ENCODE measurements around the gene PSAPL1. TPM values are rescaled to one million over a fixed set of nuclear protein-coding genes. Genes with fewer than 3 reads are reported as not detected.

Gene PSAPL1
- total RNA-seq, 1 experiment from 2014 or later = not detected

DNA sequence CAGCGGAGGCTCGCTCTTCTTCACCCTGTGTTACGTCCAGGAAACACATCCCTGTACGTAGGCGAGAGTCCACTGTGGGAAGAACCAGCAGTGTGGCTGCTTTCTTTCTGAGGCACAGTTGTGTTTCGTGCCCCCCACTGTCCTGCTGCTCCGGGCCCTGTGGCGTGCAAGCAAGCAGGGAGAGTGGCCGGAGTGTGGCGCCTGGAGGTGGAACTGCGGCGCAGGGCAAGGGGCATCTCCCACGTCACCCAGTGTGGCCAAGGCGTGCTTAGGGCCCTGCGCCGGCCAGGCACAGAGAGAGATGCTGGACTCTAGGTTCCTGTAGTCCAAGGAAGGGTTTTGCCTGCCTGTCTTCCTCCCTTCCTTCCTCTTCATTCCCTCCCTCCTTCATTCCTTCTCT lies 13.3 kb upstream of the PSAPL1 start:
- Histone ChIP-seq H3K27ac (no peak overlapping the region), H3K9me3 (replicated peaks) (no peaks in the 10 kb centered on the region), H3K4me3 (no peak overlapping the region), H3K27me3 (0 out of 2 replicates have a peak, but pooled peaks cover 3% of the 10 kb centered on the region), H3K36me3 (no peaks in the 10 kb centered on the region), H3K4me1 (no peaks in the 10 kb centered on the region)
- no peak for DNase-seq

DNA sequence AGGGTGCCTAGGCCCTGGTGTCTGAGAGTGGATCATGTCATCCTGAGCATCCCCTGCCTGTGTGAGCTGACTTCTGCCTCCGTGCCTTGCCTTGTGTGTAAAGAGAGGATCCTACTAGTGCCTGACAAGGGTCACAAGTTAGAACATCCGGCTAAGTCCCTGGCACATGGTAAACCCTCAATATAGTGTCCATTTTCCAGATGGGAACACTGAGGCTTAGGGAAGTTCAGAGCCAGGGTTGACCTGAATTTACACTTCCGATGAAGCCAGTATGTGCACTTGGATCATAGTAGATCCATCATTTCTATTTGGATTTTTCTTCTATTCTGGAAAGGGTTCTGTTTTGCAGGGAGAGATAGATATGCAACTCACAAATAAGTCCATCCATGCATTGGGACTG lies 12.5 kb upstream of the PSAPL1 start:
- Histone ChIP-seq H3K36me3 (no peaks in the 10 kb centered on the region), H3K27me3 (0 out of 2 replicates have a peak, but pooled peaks cover 3% of the 10 kb centered on the region), H3K4me1 (no peaks in the 10 kb centered on the region), H3K27ac (no peak overlapping the region), H3K4me3 (no peak overlapping the region), H3K9me3 (replicated peaks) (no peaks in the 10 kb centered on the region)
- no peak for DNase-seq

DNA sequence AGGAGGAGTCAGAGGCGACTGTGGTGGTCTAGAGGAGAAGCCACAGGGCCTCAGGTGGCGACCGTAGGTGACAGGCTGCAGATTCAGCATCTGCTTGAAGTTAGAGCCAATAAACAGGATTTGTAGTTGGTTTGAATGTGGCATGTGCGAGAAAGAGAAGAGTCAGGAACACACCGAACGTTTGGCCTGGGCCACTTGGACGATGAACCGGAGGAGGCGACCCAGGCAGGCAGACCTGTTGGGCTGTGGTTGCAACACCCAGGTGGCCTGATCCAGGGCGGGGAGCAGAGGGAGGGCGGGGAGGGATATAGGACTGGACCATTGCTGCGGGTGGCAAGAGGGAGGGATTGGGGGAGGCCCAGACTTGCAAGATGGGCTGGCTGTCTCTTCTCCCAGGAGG lies 10.0 kb upstream of the PSAPL1 start:
- Histone ChIP-seq H3K36me3 (no peaks in the 10 kb centered on the region), H3K27me3 (0 out of 2 replicates have a peak, but pooled peaks cover 3% of the 10 kb centered on the region), H3K4me3 (no peak overlapping the region), H3K4me1 (peaks cover 3% of the 10 kb centered on the region; the same call in 1 of the 2 replicates), H3K27ac (no peak overlapping the region), H3K9me3 (replicated peaks) (no peaks in the 10 kb centered on the region)
- DNase-seq = no peak

DNA sequence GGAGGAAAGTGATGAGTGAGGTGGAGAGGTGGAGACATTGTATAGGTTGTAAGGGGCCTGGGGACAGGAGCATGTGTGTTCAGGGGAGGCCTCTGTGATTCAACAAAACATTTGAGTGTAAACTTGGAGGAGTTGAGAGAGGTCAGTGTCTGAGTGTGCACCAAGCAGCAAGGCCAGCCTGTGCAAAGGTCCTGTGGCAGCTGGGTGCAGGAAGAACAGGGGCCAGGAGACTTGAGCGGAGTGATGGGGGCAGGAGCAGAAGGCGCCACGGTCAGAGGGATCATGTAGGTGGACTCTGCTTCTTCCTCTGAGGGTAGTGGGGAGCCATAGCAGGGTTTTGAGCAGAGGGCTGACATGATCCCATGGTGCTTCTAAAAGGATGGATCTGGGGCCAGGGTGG lies 9.6 kb upstream of the PSAPL1 start:
- Histone ChIP-seq H3K27me3 (0 out of 2 replicates have a peak, but pooled peaks cover 3% of the 10 kb centered on the region), H3K9me3 (replicated peaks) (no peaks in the 10 kb centered on the region), H3K27ac (no peak overlapping the region), H3K4me1 (peaks cover 5% of the 10 kb centered on the region; the same call in 1 of the 2 replicates), H3K4me3 (no peak overlapping the region), H3K36me3 (no peaks in the 10 kb centered on the region)
- no peak for DNase-seq

DNA sequence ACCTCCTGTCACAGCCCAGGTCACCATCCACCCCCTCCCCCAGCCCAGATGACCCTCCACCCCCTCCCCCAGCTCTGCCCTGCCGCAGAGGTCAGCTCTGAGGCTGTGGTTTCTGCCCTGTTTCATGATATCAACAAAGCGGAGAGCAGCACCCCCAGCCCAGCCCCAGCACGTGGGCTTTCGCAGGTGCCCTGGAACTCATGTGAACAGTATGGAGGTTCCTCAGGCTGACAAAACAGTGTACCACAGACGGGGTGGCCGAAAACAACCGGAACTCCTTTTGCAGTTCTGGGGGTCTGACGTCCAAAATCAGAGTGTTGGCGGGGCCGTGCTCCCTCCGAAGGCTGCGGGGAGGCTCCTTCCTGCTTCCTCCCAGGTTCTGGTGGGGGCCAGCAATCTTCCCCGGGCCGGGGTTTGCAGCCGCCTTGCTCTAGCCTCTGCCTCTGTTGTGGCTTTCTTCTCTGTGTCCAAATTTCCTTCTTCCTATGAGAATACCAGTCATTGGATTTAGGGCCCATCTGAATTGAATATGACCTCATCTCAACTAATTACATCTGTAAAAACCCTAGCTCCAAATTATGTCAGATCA lies 7.9 kb upstream of the PSAPL1 start:
- Histone ChIP-seq H3K9me3 (replicated peaks) (no peaks in the 10 kb centered on the region), H3K27ac (no peak overlapping the region), H3K36me3 (no peaks in the 10 kb centered on the region), H3K27me3 (0 out of 2 replicates have a peak, but pooled peaks cover 3% of the 10 kb centered on the region), H3K4me3 (no peak overlapping the region), H3K4me1 (peaks cover 5% of the 10 kb centered on the region; the same call in 1 of the 2 replicates)
- no peak for DNase-seq

DNA sequence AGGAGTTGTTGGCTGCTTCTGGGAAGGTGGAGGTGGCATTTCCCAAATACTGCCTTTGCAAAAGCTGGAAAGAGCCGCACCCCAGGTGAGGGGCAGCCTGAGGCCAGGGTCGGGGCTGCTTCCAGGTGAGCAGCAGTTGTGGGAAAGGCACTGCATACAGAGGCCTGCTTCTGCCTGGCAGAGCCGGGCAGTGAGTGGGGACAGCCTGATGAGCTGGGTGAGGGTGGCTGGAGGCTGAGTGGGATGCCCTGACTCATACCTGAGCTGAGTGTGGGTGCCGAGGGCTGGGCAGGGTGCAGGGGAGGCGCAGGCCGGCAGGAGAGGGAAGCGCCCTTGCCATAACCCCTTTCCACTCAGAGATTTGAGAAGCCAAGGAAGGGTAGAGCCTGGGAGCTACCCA lies 6.5 kb upstream of the PSAPL1 start:
- DNase-seq = no peak
- Histone ChIP-seq H3K27me3 (0 out of 2 replicates have a peak, but pooled peaks cover 3% of the 10 kb centered on the region), H3K4me1 (peaks cover 5% of the 10 kb centered on the region; the same call in 1 of the 2 replicates), H3K36me3 (no peaks in the 10 kb centered on the region), H3K9me3 (replicated peaks) (no peaks in the 10 kb centered on the region), H3K4me3 (no peak overlapping the region), H3K27ac (no peak overlapping the region)

DNA sequence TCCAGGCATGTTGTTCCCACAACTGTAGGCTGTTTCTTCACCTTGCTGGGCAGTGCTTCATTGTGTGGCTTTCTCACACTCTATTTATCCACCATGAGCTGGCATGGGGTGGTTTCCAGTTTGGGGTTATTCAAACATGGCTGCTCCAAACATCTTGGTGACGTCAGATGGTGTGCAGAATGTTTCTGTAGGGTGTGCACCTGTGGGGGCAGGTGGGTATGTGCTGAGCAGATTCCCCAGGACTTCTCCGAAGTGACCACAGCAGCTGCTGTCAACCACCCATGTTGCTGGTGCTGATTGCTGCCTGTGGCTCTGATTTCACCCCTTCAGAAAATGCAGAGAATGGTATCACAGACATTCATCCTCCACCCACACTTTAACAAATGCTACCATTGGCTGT lies 5.0 kb upstream of the PSAPL1 start:
- peak in 1 of 2 experiments; percentile 26 for DNase-seq
- H3K27me3 ChIP-seq = no peaks in the 10 kb centered on the region
- peaks cover 5% of the 10 kb centered on the region; the same call in 1 of the 2 replicates for H3K4me1 ChIP-seq
- H3K36me3 ChIP-seq = no peaks in the 10 kb centered on the region
- no peaks in the 10 kb centered on the region for H3K9me3 ChIP-seq (replicated peaks)
- no peak overlapping the region for H3K4me3 ChIP-seq
- H3K27ac ChIP-seq = no peak overlapping the region

DNA sequence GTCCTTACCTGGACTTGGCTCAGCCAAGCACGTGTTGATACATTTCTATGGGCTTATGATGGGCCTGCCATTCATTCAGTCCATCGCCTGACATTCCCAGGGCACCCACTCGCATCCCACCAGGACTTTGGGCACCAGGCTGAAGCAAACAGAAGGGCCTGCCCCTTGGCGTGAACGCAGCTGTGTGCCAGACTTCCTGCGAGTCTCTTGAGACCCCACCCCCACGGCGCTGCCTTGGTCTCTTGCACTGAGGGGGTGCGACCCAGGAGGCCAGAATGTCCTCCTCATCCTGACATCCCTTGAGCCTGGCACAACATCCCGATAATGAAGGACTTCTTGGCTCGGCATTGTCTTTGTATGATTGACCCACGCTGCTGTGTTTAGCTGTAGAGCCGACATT lies 1.5 kb upstream of the PSAPL1 start:
- H3K27ac ChIP-seq = no peak overlapping the region
- no peak overlapping the region for H3K4me3 ChIP-seq
- no peaks in the 10 kb centered on the region for H3K27me3 ChIP-seq
- no peaks in the 10 kb centered on the region for H3K36me3 ChIP-seq
- H3K4me1 ChIP-seq = peaks cover 5% of the 10 kb centered on the region; the same call in 1 of the 2 replicates
- no peaks in the 10 kb centered on the region for H3K9me3 ChIP-seq (replicated peaks)
- no peak for DNase-seq

DNA sequence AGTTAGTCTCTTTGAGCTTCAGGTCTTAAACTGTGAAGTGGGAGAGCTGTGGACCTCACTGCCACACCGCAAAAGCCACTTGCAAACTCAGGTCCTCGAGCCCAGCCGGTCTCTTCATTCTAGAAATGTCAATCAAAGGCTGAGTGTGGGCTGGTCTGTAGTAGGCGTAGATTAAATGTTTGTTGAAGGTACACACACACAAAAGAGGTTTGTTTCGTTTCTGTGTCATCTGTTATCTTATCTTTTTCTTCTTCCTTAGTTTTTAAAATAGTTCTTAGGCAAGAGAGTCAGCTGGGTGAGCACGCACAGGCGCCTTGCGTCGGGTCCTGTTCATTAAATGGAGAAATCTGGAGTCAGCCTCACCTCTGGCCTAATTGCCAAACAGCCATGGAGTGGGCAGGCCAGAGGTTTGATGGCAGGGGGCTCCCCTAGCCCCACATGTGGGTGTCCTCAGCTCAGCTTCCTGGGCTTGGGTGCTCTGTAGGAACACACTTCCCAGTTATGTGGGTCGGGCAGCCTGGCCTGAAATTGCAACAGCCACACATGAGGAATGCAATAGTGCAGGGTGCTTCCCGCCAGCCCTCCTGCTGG lies 836 bp upstream of the PSAPL1 start:
- no peak overlapping the region for H3K27ac ChIP-seq
- peaks cover 5% of the 10 kb centered on the region; the same call in 1 of the 2 replicates for H3K4me1 ChIP-seq
- no peaks in the 10 kb centered on the region for H3K9me3 ChIP-seq (replicated peaks)
- no peaks in the 10 kb centered on the region for H3K36me3 ChIP-seq
- DNase-seq = no peak
- H3K4me3 ChIP-seq = no peak overlapping the region
- H3K27me3 ChIP-seq = no peaks in the 10 kb centered on the region

DNA sequence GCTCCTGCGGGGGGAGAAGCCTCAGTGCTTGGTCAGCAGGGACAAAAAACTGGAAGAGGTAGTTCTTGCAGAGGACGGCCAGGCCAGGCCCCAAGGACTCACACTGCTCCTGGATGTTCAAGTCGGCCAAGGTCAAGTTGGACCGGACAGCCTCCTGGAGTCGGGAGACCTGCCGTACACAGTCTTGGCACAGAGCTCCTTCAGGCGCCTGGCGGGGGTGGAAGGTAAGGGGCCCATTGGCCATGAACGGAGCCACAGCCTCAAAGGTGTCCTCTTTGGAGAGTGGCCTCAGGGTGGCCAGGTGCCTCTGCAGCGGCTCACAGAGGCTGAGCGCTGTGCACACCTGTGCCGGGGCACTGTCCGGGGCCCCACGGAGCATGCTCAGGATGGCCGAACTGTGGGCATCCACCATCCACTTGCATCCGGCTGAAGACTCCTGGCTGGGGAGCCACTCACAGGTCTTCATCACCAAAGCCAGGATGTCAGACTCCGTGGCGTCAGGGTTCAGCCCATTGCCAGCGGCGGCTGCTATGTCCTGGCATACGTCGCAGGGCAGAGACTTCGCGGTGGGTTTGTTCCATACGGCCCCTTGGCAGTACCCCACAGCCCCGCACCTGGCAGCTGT lies 477 bp downstream of the PSAPL1 start:
- Histone ChIP-seq H3K4me3 (no peak overlapping the region), H3K4me1 (no peaks in the 10 kb centered on the region; the same call in 1 of the 2 replicates), H3K27ac (no peak overlapping the region), H3K36me3 (no peaks in the 10 kb centered on the region), H3K9me3 (replicated peaks) (no peaks in the 10 kb centered on the region), H3K27me3 (no peaks in the 10 kb centered on the region)
- no peak for DNase-seq

DNA sequence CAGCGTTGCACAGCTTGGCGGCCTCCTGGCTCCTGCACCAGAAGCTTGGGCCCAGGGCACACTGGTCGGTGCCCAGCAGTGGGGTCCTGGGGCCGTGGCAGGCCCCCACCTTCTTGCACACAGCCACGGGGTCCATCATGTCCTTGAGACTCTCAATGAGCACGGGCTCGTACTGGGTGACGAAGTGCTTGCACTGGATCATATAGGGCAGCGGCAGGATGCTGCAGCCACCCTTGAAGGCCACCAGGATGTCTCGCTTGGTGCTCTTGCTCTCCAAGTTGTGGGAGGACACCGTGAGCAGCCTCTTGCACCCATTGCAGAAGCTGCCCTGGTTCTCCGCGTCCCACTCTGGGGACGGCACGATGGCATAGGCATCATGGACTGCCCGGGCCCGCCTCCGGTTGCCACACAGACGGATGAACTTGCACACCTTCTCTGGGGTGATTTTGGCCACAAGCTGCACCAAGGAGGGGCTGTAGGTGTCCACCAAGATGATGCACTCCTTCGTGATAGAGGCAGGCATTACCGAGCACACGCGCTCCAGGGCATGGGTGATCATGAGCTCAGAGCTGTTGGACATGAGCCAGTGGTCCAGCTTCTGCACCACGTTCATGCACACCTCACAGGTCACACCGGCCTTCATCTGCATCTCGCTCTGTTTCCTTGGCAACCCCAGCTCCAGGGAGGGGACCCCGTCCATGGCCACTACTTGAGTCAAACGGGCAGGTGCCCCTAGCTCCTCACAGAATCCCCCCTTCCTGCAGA lies 1.2 kb downstream of the PSAPL1 start:
- no peaks in the 10 kb centered on the region for H3K4me1 ChIP-seq
- no peaks in the 10 kb centered on the region for H3K36me3 ChIP-seq
- no peaks in the 10 kb centered on the region for H3K27me3 ChIP-seq
- H3K27ac ChIP-seq = no peak overlapping the region
- DNase-seq = no peak
- H3K9me3 ChIP-seq (replicated peaks) = no peaks in the 10 kb centered on the region
- no peak overlapping the region for H3K4me3 ChIP-seq

DNA sequence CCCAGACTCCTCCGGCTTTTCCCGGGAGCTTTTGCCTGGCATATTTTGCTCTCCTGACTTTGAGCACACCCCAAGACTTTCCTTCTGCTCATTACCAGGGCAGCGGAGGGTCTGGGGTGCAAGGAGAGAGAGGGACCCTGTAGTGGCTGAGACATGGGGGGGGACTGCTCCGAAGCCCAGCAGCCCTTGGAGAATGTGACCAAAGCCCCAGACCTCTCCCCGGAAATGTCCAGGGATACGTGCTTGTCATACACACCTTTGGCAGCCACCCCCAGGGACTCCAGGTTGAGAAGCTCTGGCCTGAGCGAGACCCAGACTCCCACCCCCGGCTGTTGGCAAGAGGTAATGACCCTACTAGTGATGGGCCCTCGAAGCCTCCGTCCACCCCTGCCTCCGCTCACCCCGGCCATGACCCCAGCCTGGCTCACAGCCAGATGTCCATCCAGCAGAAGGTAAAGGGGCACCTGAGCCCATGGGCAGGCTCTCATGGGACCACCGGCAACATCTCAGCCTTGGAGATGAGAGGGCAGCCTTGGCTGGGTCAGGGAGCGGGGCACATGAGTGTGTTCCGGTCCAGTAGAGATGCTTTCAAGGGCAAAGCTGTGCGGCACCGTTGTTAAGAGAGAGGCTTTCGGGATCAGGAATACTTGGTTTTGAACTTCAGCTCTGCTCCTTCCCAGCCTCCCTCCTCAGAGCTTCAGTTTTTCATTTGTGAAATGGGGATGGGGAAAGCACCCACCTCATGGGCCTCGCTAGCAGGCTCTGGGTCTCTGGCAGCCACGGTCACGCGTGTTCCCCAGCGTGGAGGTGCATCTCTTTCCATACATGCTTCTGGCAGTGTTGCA lies 2.0 kb downstream of the PSAPL1 start:
- no peak overlapping the region for H3K27ac ChIP-seq
- no peaks in the 10 kb centered on the region for H3K36me3 ChIP-seq
- H3K4me1 ChIP-seq = no peaks in the 10 kb centered on the region
- no peaks in the 10 kb centered on the region for H3K27me3 ChIP-seq
- DNase-seq = no peak
- H3K9me3 ChIP-seq (replicated peaks) = no peaks in the 10 kb centered on the region
- H3K4me3 ChIP-seq = no peak overlapping the region

DNA sequence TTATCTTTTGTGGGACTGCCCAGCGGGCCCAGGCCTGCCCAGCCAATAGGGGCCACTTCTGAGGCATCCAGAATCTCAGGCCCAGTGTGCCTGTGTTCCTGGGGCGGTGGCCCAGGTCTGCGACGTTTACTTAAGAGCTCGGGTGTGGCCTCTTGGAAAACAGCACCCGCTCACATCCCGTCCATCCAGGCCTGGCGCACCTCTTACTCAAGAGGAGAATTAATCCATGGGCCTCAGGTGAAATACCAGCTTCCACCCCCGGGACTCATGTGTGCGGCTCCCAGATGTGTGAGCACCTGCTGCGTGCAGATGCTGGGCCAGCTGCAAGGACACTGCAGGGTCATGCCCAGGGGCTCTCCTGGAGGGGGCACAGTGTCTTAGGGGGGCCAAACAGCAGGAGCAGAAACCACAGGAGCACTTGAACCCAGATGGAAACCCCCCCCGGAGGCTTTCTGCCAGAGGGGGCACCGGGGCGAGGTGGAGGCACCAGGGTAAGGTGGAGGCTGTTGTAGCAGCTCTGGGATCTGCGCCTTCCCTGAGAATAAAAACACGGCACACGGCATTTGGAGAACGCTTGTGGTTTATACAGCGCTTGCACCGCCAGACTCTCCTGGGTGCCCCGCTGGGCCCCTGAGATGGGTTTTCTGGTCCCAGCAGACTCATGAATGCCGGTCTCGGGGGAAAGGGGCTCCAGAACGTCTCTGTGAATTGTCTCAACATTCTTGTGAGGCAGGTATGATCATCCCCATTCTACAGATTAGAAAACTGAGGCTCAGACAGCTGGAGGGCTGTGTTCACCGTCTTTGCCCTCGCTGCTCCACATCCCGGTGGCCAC lies 2.8 kb downstream of the PSAPL1 start:
- Histone ChIP-seq H3K27ac (no peak overlapping the region), H3K4me1 (no peaks in the 10 kb centered on the region), H3K36me3 (no peaks in the 10 kb centered on the region), H3K4me3 (no peak overlapping the region), H3K27me3 (no peaks in the 10 kb centered on the region; the same call in 1 of the 2 replicates), H3K9me3 (replicated peaks) (no peaks in the 10 kb centered on the region)
- no peak for DNase-seq

All from SJCRH30 (cell line).